ENCODE measurements around the gene EIF3I. TPM values are rescaled to one million over a fixed set of nuclear protein-coding genes. Genes with fewer than 3 reads are reported as not detected.

Gene EIF3I
- total and polyA plus RNA-seq, 10 of the 15 experiments (the other 5 are each of a cell fraction or from before 2014, with no cell fraction given), result 208 to 606 (median 352) TPM

DNA sequence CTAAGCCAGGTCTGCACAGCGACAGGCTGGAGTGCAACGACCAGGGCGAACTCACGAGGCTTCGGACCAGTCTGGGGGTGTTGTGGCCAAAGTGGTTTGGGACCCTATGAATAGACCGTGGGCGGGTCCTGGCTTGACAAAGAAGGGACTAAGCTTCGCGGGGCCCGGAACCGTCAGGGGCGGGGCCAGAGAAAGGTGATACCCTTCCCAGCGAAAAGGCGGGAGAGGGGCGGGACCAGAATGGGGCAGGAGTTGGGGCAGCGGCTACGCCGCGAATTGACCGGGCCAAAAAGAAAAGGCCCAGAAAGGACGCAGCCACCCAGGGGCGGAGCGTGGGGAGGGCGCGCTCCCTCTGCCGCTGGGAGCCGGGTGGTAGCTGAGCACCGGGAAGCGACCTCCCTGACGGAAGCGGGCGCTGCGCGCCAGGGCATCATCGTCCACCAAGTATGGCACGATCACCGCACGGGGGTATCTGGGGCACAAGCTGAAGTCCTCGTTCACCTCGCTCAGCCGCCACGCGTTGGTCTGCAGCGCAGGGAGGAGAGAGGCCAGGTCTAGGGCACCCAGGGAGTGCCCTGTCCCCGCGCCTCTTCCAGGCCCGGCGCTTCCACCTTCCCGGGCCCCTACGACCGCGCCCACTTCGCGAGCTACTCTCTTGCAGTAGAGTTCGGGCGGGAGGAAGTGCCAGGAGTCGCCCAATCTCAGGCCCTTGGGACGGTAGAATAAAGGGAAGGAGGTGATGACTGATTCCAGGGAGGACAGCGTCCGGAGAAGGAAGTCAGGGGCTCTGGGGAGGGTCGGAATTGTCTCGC is 18.1 kb downstream of the EIF3I start (continued):
- TF ChIP-seq ETV6 (conservative IDR thresholded peaks at IDR 0.05 in 1 of 2, IDR thresholded peaks at IDR 0.05 in 1 of 2; ENCODE audit: borderline replicate concordance in 1 of 2, low read depth in 1 of 2) (no peak; a peak in 1 of 4 replicates), RFX5 (IDR thresholded peaks at IDR 0.05; ENCODE audit: low read depth, low read length) (no peak), TCF12 (IDR thresholded peaks at IDR 0.05; ENCODE audit: low read depth, low read length) (no peak), PML (IDR thresholded peaks at IDR 0.05; ENCODE audit: low read length) (no peak), CHD4 (IDR thresholded peaks at IDR 0.05) (no peak), SUPT20H (IDR thresholded peaks at IDR 0.05; ENCODE audit: borderline replicate concordance, control insufficient read depth, low read depth, low read length) (no peak), EED (IDR thresholded peaks at IDR 0.05; ENCODE audit: low read depth) (no peak), POLR2A (IDR thresholded peaks at IDR 0.05; ENCODE audit: low read depth, low read length) (no peak; the same call in 1 of the 2 replicates), YBX1 (IDR thresholded peaks at IDR 0.05) (no peak), STAT3 (IDR thresholded peaks at IDR 0.05; ENCODE audit: low read depth, low read length) (no peak), CHD2 (IDR thresholded peaks at IDR 0.05; ENCODE audit: borderline replicate concordance, low read depth, low read length) (no peak), RAD51 (IDR thresholded peaks at IDR 0.05) (no peak), CEBPB (IDR thresholded peaks at IDR 0.05; ENCODE audit: borderline replicate concordance in 1 of 2, low read depth in 2 of 2, low read length in 2 of 2) (no peak), BCL11A (IDR thresholded peaks at IDR 0.05; ENCODE audit: low read depth, low read length) (no peak), MTA3 (IDR thresholded peaks at IDR 0.05; ENCODE audit: borderline replicate concordance, low read length) (no peak), STAT1 (conservative IDR thresholded peaks at IDR 0.05) (no peak)
- TF ChIP-seq, protein P1, sequence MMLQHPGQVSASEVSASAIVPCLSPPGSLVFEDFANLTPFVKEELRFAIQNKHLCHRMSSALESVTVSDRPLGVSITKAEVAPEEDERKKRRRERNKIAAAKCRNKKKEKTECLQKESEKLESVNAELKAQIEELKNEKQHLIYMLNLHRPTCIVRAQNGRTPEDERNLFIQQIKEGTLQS (IDR thresholded peaks at IDR 0.05; ENCODE audit: borderline replicate concordance, extremely low read depth, low read depth, low read length), result no peak
- TF ChIP-seq, protein P2, sequence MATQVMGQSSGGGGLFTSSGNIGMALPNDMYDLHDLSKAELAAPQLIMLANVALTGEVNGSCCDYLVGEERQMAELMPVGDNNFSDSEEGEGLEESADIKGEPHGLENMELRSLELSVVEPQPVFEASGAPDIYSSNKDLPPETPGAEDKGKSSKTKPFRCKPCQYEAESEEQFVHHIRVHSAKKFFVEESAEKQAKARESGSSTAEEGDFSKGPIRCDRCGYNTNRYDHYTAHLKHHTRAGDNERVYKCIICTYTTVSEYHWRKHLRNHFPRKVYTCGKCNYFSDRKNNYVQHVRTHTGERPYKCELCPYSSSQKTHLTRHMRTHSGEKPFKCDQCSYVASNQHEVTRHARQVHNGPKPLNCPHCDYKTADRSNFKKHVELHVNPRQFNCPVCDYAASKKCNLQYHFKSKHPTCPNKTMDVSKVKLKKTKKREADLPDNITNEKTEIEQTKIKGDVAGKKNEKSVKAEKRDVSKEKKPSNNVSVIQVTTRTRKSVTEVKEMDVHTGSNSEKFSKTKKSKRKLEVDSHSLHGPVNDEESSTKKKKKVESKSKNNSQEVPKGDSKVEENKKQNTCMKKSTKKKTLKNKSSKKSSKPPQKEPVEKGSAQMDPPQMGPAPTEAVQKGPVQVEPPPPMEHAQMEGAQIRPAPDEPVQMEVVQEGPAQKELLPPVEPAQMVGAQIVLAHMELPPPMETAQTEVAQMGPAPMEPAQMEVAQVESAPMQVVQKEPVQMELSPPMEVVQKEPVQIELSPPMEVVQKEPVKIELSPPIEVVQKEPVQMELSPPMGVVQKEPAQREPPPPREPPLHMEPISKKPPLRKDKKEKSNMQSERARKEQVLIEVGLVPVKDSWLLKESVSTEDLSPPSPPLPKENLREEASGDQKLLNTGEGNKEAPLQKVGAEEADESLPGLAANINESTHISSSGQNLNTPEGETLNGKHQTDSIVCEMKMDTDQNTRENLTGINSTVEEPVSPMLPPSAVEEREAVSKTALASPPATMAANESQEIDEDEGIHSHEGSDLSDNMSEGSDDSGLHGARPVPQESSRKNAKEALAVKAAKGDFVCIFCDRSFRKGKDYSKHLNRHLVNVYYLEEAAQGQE (IDR thresholded peaks at IDR 0.05; ENCODE audit: low read depth, low read length), result no peak
- TF ChIP-seq, protein P3, sequence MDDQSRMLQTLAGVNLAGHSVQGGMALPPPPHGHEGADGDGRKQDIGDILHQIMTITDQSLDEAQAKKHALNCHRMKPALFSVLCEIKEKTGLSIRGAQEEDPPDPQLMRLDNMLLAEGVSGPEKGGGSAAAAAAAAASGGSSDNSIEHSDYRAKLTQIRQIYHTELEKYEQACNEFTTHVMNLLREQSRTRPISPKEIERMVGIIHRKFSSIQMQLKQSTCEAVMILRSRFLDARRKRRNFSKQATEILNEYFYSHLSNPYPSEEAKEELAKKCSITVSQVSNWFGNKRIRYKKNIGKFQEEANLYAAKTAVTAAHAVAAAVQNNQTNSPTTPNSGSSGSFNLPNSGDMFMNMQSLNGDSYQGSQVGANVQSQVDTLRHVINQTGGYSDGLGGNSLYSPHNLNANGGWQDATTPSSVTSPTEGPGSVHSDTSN (IDR thresholded peaks at IDR 0.05; ENCODE audit: insufficient replicate concordance, low read depth, low read length), result no peak
- TF ChIP-seq, protein P4, sequence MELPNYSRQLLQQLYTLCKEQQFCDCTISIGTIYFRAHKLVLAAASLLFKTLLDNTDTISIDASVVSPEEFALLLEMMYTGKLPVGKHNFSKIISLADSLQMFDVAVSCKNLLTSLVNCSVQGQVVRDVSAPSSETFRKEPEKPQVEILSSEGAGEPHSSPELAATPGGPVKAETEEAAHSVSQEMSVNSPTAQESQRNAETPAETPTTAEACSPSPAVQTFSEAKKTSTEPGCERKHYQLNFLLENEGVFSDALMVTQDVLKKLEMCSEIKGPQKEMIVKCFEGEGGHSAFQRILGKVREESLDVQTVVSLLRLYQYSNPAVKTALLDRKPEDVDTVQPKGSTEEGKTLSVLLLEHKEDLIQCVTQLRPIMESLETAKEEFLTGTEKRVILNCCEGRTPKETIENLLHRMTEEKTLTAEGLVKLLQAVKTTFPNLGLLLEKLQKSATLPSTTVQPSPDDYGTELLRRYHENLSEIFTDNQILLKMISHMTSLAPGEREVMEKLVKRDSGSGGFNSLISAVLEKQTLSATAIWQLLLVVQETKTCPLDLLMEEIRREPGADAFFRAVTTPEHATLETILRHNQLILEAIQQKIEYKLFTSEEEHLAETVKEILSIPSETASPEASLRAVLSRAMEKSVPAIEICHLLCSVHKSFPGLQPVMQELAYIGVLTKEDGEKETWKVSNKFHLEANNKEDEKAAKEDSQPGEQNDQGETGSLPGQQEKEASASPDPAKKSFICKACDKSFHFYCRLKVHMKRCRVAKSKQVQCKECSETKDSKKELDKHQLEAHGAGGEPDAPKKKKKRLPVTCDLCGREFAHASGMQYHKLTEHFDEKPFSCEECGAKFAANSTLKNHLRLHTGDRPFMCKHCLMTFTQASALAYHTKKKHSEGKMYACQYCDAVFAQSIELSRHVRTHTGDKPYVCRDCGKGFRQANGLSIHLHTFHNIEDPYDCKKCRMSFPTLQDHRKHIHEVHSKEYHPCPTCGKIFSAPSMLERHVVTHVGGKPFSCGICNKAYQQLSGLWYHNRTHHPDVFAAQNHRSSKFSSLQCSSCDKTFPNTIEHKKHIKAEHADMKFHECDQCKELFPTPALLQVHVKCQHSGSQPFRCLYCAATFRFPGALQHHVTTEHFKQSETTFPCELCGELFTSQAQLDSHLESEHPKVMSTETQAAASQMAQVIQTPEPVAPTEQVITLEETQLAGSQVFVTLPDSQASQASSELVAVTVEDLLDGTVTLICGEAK (IDR thresholded peaks at IDR 0.05; ENCODE audit: borderline replicate concordance), result 0 out of 2 replicates have a peak, but pooled peaks have one; percentile 21
- TF ChIP-seq, protein P5, sequence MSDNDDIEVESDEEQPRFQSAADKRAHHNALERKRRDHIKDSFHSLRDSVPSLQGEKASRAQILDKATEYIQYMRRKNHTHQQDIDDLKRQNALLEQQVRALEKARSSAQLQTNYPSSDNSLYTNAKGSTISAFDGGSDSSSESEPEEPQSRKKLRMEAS (IDR thresholded peaks at IDR 0.05; ENCODE audit: low read depth, low read length), result no peak

All from GM12878 (cell line).